Urothelium cell line (cell line): ENCODE results near the gene WDR31.

Source experiments
- DNase-seq: peaks from one replicate; pipeline ENCODE4 v3.0.0; 2011; ENCODE audit warnings: low spot score, mixed read lengths
- FAIRE-seq: peaks from 2 replicates; lab custom pipeline; 2011; peaks lifted over from hg19 to GRCh38; lab: Jason Lieb, UNC

Gene WDR31

GRCh38 chr9:113343732-113344231 lies 3.7 kb upstream of the WDR31 start:
- no peak for DNase-seq
- no peak for FAIRE-seq

- DNase-seq (no peak), FAIRE-seq (no peak)
Observed at GRCh38 chr9:113341712-113342410, 1.8 kb upstream of the WDR31 start.

GRCh38 chr9:113337714-113338113 lies 2.4 kb downstream of the WDR31 start:
- no peak for DNase-seq
- FAIRE-seq: no peak

- DNase-seq (no peak), FAIRE-seq (no peak)
Observed at GRCh38 chr9:113331780-113332179, 8.3 kb downstream of the WDR31 start.

- FAIRE-seq: no peak
- no peak for DNase-seq
Observed at GRCh38 chr9:113328045-113328782, 11.9 kb downstream of the WDR31 start.

- no peak for FAIRE-seq
- no peak for DNase-seq
Observed at GRCh38 chr9:113326230-113326629, 13.8 kb downstream of the WDR31 start.

GRCh38 chr9:113322671-113323070 lies 17.4 kb downstream of the WDR31 start:
- no peak for DNase-seq
- no peak for FAIRE-seq

GRCh38 chr9:113320051-113320450 lies 20.0 kb downstream of the WDR31 start:
- no peak for FAIRE-seq
- DNase-seq: no peak

- FAIRE-seq: no peak
- no peak for DNase-seq
Observed at GRCh38 chr9:113319054-113319453, 21.0 kb downstream of the WDR31 start.

- FAIRE-seq (no peak), DNase-seq (no peak)
Observed at GRCh38 chr9:113317777-113318176, 22.3 kb downstream of the WDR31 start.

- FAIRE-seq: no peak
- no peak for DNase-seq
Observed at GRCh38 chr9:113316030-113316429, 24.0 kb downstream of the WDR31 start.

- DNase-seq: no peak
Observed at GRCh38 chr9:113315231-113315630, 24.8 kb downstream of the WDR31 start.

GRCh38 chr9:113313261-113313660 lies 26.8 kb downstream of the WDR31 start:
- DNase-seq: no peak
- no peak for FAIRE-seq

More at GRCh38 chr9:113315231-113315630, 24.8 kb downstream of the WDR31 start:
- no peak for FAIRE-seq

- FAIRE-seq (no peak), DNase-seq (no peak)
Observed at GRCh38 chr9:113311961-113312360, 28.1 kb downstream of the WDR31 start.

- DNase-seq (no peak), FAIRE-seq (no peak)
Observed at GRCh38 chr9:113310538-113310937, 29.5 kb downstream of the WDR31 start.

- FAIRE-seq (no peak), DNase-seq (peak; percentile 23)
Observed at GRCh38 chr9:113309204-113309813, 30.8 kb downstream of the WDR31 start.

- no peak for FAIRE-seq
- DNase-seq: no peak
Observed at GRCh38 chr9:113307396-113307975, 32.6 kb downstream of the WDR31 start.

- DNase-seq: no peak
- no peak for FAIRE-seq
Observed at GRCh38 chr9:113306566-113306965, 33.5 kb downstream of the WDR31 start.

GRCh38 chr9:113302792-113303418 lies 37.2 kb downstream of the WDR31 start, which contains the start of gene RNF183:
Gene RNF183, minus strand, starts transcription at chr9:113303376. Its CDS starts 5,192 bp downstream, at chr9:113298184.
- DNase-seq (no peak), FAIRE-seq (no peak)

- DNase-seq (no peak), FAIRE-seq (no peak)
Observed at GRCh38 chr9:113301548-113301947, 38.5 kb downstream of the WDR31 start.

GRCh38 chr9:113299800-113300292 lies 40.2 kb downstream of the WDR31 start:
- DNase-seq: no peak
- no peak for FAIRE-seq
